ENCODE measurements around the gene CCDC63. TPM values are rescaled to one million over a fixed set of nuclear protein-coding genes. Genes with fewer than 3 reads are reported as not detected.

Gene CCDC63
- total RNA-seq, 4 donors from 2014 or later, result not detected

- TF ChIP-seq CTCF (IDR thresholded peaks at IDR 0.05) (no peak), POLR2A (IDR thresholded peaks at IDR 0.05) (no peak)
- DNase-seq, result no peak
- H3K4me3 ChIP-seq, result no peak overlapping the region
- H3K27ac ChIP-seq, result no peak overlapping the region
- WGBS, 2 donors, result 47 to 56% methylated on average over 6 of the region's 6 CpGs
- H3K36me3 ChIP-seq, result no peaks in the 10 kb centered on the region
- H3K9me3 ChIP-seq, result no peaks in the 10 kb centered on the region
- intact Hi-C loops (cut with DNase I), result no loop called here
- H3K27me3 ChIP-seq, result no peaks in the 10 kb centered on the region
- H3K4me1 ChIP-seq, result peaks cover 0 to 12% (median 0%) of the 10 kb centered on the region in 3 donors
These were observed 38.5 kb downstream of the CCDC63 start for GRCh38 chr12:110885152-110885840.

GRCh38 chr12:110888256-110888991 is 41.6 kb downstream of the CCDC63 start:
- whole genome bisulfite sequencing, 2 donors, result 51 to 58% methylated on average over 3 of the region's 5 CpGs
- peaks cover 0 to 9% (median 0%) of the 10 kb centered on the region in 4 donors for H3K27me3 ChIP-seq
- peak overlapping the region in 2 of 4 donors; percentile 46 to 61 for H3K27ac ChIP-seq
- H3K36me3 ChIP-seq, result no peaks in the 10 kb centered on the region
- peak in 1 of 6 experiments; percentile 2 for TF ChIP-seq CTCF (IDR thresholded peaks at IDR 0.05)
- TF ChIP-seq POLR2A (IDR thresholded peaks at IDR 0.05), result no peak
- no peak for DNase-seq
- intact Hi-C loops (cut with DNase I), result no loop called here
- H3K9me3 ChIP-seq, result no peaks in the 10 kb centered on the region
- peaks cover 0 to 12% (median 0%) of the 10 kb centered on the region in 3 donors for H3K4me1 ChIP-seq
- H3K4me3 ChIP-seq, result peak overlapping the region in 3 of 4 donors; percentile 49 to 71 (median 52)

GRCh38 chr12:110889361-110889760 is 42.6 kb downstream of the CCDC63 start:
- 86 to 88% methylated on average over 12 of the region's 12 CpGs for WGBS, 2 donors
- TF ChIP-seq POLR2A (IDR thresholded peaks at IDR 0.05) (no peak), CTCF (IDR thresholded peaks at IDR 0.05) (no peak)
- intact Hi-C loops (cut with DNase I), result no loop called here

GRCh38 chr12:110893956-110894355 is 47.2 kb downstream of the CCDC63 start:
- intact Hi-C loops (cut with DNase I), result loop anchor here (5.0 kb wide), 1 partner anchor 418 kb away; no protein-coding TSS in a partner anchor
- H3K4me1 ChIP-seq, result peaks cover 6 to 29% (median 6%) of the 10 kb centered on the region in 3 donors
- H3K36me3 ChIP-seq, result no peaks in the 10 kb centered on the region
- 81 to 92% methylated on average over 3 of the region's 3 CpGs for WGBS, 2 donors
- no peak overlapping the region for H3K27ac ChIP-seq
- H3K27me3 ChIP-seq, result peaks cover 0 to 17% (median 0%) of the 10 kb centered on the region in 4 donors
- no peaks in the 10 kb centered on the region for H3K9me3 ChIP-seq
- no peak for DNase-seq
- TF ChIP-seq CTCF (IDR thresholded peaks at IDR 0.05) (no peak), POLR2A (IDR thresholded peaks at IDR 0.05) (no peak)
- no peak overlapping the region for H3K4me3 ChIP-seq

More at GRCh38 chr12:110889361-110889760, 42.6 kb downstream of the CCDC63 start:
- Histone ChIP-seq H3K4me3 (no peak overlapping the region), H3K36me3 (no peaks in the 10 kb centered on the region), H3K27ac (no peak overlapping the region), H3K9me3 (no peaks in the 10 kb centered on the region), H3K4me1 (peaks cover 0 to 15% (median 2%) of the 10 kb centered on the region in 3 donors), H3K27me3 (peaks cover 0 to 17% (median 0%) of the 10 kb centered on the region in 4 donors)
- no peak for DNase-seq

- intact Hi-C loops (cut with DNase I), result no loop called here
- H3K9me3 ChIP-seq, result no peaks in the 10 kb centered on the region
- no peak for DNase-seq
- TF ChIP-seq CTCF (IDR thresholded peaks at IDR 0.05), result no peak
- no peak for TF ChIP-seq POLR2A (IDR thresholded peaks at IDR 0.05)
- peaks cover 0 to 17% (median 0%) of the 10 kb centered on the region in 4 donors for H3K27me3 ChIP-seq
- H3K4me1 ChIP-seq, result peaks cover 6 to 29% (median 6%) of the 10 kb centered on the region in 3 donors
- no peak overlapping the region for H3K27ac ChIP-seq
- 35 to 54% methylated on average over 2 to 3 of the region's 3 CpGs for WGBS, 2 donors
- H3K36me3 ChIP-seq, result no peaks in the 10 kb centered on the region
- no peak overlapping the region for H3K4me3 ChIP-seq
These were observed 49.8 kb downstream of the CCDC63 start for GRCh38 chr12:110896559-110896958.
